ENCODE results near the gene TNFRSF1A. TPM values are rescaled to one million over a fixed set of nuclear protein-coding genes. Genes with fewer than 3 reads are reported as not detected.

The TNFRSF1A gene
- total and polyA plus RNA-seq, 2 of the 13 experiments (the other 11 are each of a cell fraction or from before 2014, with no cell fraction given): 41.5 to 61.2 TPM

- no peak for TF ChIP-seq ZNF124 (CRISPR knock-in tag; IDR thresholded peaks at IDR 0.05)
- TF ChIP-seq ZNF224 (CRISPR knock-in tag; IDR thresholded peaks at IDR 0.05): no peak
- no peak for TF ChIP-seq ZFP90 (CRISPR knock-in tag; IDR thresholded peaks at IDR 0.05; ENCODE audit: borderline replicate concordance)
- peak; percentile 49; the same call in 1 of the 2 replicates for TF ChIP-seq HOXA3 (CRISPR knock-in tag; IDR thresholded peaks at IDR 0.05)
- no peak for TF ChIP-seq ZNF383 (CRISPR knock-in tag; IDR thresholded peaks at IDR 0.05; ENCODE audit: borderline replicate concordance)
- TF ChIP-seq FOXC1 (CRISPR knock-in tag; IDR thresholded peaks at IDR 0.05; ENCODE audit: borderline replicate concordance): no peak
- TF ChIP-seq, protein P1, sequence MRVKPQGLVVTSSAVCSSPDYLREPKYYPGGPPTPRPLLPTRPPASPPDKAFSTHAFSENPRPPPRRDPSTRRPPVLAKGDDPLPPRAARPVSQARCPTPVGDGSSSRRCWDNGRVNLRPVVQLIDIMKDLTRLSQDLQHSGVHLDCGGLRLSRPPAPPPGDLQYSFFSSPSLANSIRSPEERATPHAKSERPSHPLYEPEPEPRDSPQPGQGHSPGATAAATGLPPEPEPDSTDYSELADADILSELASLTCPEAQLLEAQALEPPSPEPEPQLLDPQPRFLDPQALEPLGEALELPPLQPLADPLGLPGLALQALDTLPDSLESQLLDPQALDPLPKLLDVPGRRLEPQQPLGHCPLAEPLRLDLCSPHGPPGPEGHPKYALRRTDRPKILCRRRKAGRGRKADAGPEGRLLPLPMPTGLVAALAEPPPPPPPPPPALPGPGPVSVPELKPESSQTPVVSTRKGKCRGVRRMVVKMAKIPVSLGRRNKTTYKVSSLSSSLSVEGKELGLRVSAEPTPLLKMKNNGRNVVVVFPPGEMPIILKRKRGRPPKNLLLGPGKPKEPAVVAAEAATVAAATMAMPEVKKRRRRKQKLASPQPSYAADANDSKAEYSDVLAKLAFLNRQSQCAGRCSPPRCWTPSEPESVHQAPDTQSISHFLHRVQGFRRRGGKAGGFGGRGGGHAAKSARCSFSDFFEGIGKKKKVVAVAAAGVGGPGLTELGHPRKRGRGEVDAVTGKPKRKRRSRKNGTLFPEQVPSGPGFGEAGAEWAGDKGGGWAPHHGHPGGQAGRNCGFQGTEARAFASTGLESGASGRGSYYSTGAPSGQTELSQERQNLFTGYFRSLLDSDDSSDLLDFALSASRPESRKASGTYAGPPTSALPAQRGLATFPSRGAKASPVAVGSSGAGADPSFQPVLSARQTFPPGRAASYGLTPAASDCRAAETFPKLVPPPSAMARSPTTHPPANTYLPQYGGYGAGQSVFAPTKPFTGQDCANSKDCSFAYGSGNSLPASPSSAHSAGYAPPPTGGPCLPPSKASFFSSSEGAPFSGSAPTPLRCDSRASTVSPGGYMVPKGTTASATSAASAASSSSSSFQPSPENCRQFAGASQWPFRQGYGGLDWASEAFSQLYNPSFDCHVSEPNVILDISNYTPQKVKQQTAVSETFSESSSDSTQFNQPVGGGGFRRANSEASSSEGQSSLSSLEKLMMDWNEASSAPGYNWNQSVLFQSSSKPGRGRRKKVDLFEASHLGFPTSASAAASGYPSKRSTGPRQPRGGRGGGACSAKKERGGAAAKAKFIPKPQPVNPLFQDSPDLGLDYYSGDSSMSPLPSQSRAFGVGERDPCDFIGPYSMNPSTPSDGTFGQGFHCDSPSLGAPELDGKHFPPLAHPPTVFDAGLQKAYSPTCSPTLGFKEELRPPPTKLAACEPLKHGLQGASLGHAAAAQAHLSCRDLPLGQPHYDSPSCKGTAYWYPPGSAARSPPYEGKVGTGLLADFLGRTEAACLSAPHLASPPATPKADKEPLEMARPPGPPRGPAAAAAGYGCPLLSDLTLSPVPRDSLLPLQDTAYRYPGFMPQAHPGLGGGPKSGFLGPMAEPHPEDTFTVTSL (CRISPR knock-in tag; IDR thresholded peaks at IDR 0.05; ENCODE audit: borderline replicate concordance): peak; percentile 74; the same call in 1 of the 2 replicates
- no peak for TF ChIP-seq ZFP36 (IDR thresholded peaks at IDR 0.05; ENCODE audit: borderline replicate concordance, low read depth, low read length, partially characterized antibody)
- TF ChIP-seq ZNF460 (CRISPR knock-in tag; IDR thresholded peaks at IDR 0.05; ENCODE audit: borderline replicate concordance): no peak
- TF ChIP-seq SAFB2 (CRISPR knock-in tag; IDR thresholded peaks at IDR 0.05; ENCODE audit: borderline replicate concordance, low read depth): no peak
- no peak for TF ChIP-seq PHB2 (IDR thresholded peaks at IDR 0.05; ENCODE audit: partially characterized antibody)
- no peak for TF ChIP-seq NCOA5 (CRISPR knock-in tag; IDR thresholded peaks at IDR 0.05)
- TF ChIP-seq ZNF513 (CRISPR knock-in tag; conservative IDR thresholded peaks at IDR 0.05): no peak
- no peak for TF ChIP-seq ZNF18 (CRISPR knock-in tag; IDR thresholded peaks at IDR 0.05; ENCODE audit: insufficient replicate concordance)
- TF ChIP-seq FIP1L1 (IDR thresholded peaks at IDR 0.05; ENCODE audit: borderline replicate concordance, insufficient read depth, low read depth, low read length): no peak
- no peak for TF ChIP-seq RORA (CRISPR knock-in tag; IDR thresholded peaks at IDR 0.05)
- no peak for TF ChIP-seq ZNF577 (CRISPR knock-in tag; IDR thresholded peaks at IDR 0.05; ENCODE audit: borderline replicate concordance, low read depth)
- no peak for TF ChIP-seq ZNF282 (IDR thresholded peaks at IDR 0.05; ENCODE audit: partially characterized antibody)
These were observed 61.8 kb downstream of the TNFRSF1A start (continued) for GRCh38 chr12:6280053-6280469.
